ENCODE results near the gene SEC23IP.

GRCh38 chr10:119849031-119849789 is 43.3 kb upstream of the SEC23IP start:
- TF ChIP-seq CTCF (IDR thresholded peaks at IDR 0.05; ENCODE audit: low read length) = no peak
- no peak for TF ChIP-seq EZH2 (optimal IDR thresholded peaks at IDR 0.05; ENCODE audit: low read depth, low read length)

All from MM.1S (cell line).